Measurements from ENCODE around the gene STRN3.

STRN3 gene

DNA sequence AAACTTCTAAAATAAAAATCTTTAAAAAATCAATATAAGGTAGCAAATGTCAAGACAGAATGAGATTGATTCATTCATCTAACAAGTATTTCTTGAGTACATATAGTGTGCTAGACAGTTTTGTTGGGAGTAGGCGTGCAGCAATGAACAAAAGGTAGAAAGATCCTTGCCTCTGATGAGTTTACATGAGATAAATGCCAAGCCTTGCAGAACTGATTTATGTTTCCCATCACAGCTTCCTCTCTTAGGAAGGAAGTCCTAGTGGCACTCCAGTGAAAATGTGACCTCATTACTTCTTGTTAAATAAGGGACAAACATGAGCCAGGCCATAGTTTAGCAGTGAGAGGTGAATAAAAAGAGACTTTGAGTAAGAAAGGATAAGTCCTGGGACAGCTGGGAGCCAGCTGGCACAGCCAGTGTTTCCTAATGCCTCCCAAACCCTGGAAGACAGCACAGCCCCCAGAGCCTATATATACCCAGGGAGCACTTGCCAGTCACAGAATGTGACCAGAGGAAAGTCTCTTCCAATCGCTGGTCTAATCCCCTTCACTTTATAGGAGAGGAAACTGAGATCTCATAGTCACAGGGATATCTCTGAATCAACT, 156.5 kb downstream of the STRN3 start:
- no peaks in the 10 kb centered on the region for H3F3A ChIP-seq (ENCODE audit: insufficient read depth, low read length)
- TF ChIP-seq EZH2 (IDR thresholded peaks at IDR 0.05; ENCODE audit: borderline replicate concordance, low read length): no peak
- TF ChIP-seq, protein P1, sequence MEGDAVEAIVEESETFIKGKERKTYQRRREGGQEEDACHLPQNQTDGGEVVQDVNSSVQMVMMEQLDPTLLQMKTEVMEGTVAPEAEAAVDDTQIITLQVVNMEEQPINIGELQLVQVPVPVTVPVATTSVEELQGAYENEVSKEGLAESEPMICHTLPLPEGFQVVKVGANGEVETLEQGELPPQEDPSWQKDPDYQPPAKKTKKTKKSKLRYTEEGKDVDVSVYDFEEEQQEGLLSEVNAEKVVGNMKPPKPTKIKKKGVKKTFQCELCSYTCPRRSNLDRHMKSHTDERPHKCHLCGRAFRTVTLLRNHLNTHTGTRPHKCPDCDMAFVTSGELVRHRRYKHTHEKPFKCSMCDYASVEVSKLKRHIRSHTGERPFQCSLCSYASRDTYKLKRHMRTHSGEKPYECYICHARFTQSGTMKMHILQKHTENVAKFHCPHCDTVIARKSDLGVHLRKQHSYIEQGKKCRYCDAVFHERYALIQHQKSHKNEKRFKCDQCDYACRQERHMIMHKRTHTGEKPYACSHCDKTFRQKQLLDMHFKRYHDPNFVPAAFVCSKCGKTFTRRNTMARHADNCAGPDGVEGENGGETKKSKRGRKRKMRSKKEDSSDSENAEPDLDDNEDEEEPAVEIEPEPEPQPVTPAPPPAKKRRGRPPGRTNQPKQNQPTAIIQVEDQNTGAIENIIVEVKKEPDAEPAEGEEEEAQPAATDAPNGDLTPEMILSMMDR (IDR thresholded peaks at IDR 0.05; ENCODE audit: low read length): no peak
- no peak overlapping the region for H3K9ac ChIP-seq (ENCODE audit: low read length)
- no peaks in the 10 kb centered on the region for H3K9me3 ChIP-seq (ENCODE audit: low read length)
- no peak overlapping the region for H3K4me3 ChIP-seq (ENCODE audit: low read depth, low read length, poor library complexity, severe bottlenecking)
- no peaks in the 10 kb centered on the region for H3K79me2 ChIP-seq (ENCODE audit: insufficient read depth, low read length)
- no peaks in the 10 kb centered on the region for H3K27me3 ChIP-seq (ENCODE audit: insufficient read depth, low read length)
- no peak overlapping the region for H3K27ac ChIP-seq (ENCODE audit: low read depth, low read length, poor library complexity, severe bottlenecking)
- H2AFZ ChIP-seq (ENCODE audit: low read length): no peak overlapping the region
- H3K4me2 ChIP-seq (ENCODE audit: low read length): no peak overlapping the region
- no peaks in the 10 kb centered on the region for H4K20me1 ChIP-seq (ENCODE audit: insufficient read depth, low read length)
- H3K4me1 ChIP-seq (ENCODE audit: insufficient read depth, low read length, severe bottlenecking): peaks cover 10% of the 10 kb centered on the region
- H3K9me2 ChIP-seq (ENCODE audit: low read depth, low read length): no peaks in the 10 kb centered on the region
- H3K36me3 ChIP-seq (ENCODE audit: insufficient read depth, low read length): no peaks in the 10 kb centered on the region

DNA sequence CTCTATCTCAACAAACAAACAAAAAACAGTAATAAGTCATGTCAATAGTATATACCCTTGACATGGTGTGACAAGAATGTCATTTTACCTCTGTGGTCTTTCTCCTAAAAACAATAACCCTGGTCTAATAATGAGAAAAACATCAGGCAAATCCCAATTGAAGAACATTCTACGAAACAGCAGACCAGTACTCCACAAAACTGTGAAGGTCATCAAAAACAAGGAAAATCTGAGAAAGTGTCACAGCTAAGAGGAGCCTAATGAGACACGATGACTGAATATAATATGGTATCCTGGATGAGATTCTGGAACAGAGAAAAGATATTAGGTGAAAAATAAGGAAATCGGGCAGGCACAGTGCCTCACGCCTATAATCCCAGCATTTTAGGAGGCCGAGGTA, 157.4 kb downstream of the STRN3 start:
- no peak for TF ChIP-seq EZH2 (IDR thresholded peaks at IDR 0.05; ENCODE audit: borderline replicate concordance, low read length)
- TF ChIP-seq, protein P1 (IDR thresholded peaks at IDR 0.05; ENCODE audit: low read length): no peak
- Histone ChIP-seq H3K4me1 (ENCODE audit: insufficient read depth, low read length, severe bottlenecking) (peaks cover 6% of the 10 kb centered on the region), H4K20me1 (ENCODE audit: insufficient read depth, low read length) (no peaks in the 10 kb centered on the region), H3K4me2 (ENCODE audit: low read length) (no peak overlapping the region), H3K9me2 (ENCODE audit: low read depth, low read length) (no peaks in the 10 kb centered on the region), H3K27me3 (ENCODE audit: insufficient read depth, low read length) (no peaks in the 10 kb centered on the region), H3K9me3 (ENCODE audit: low read length) (no peaks in the 10 kb centered on the region), H3K79me2 (ENCODE audit: insufficient read depth, low read length) (no peaks in the 10 kb centered on the region), H3K27ac (ENCODE audit: low read depth, low read length, poor library complexity, severe bottlenecking) (no peak overlapping the region), H3K9ac (ENCODE audit: low read length) (no peak overlapping the region), H3K4me3 (ENCODE audit: low read depth, low read length, poor library complexity, severe bottlenecking) (no peak overlapping the region), H3F3A (ENCODE audit: insufficient read depth, low read length) (no peaks in the 10 kb centered on the region), H2AFZ (ENCODE audit: low read length) (no peak overlapping the region), H3K36me3 (ENCODE audit: insufficient read depth, low read length) (no peaks in the 10 kb centered on the region)

DNA sequence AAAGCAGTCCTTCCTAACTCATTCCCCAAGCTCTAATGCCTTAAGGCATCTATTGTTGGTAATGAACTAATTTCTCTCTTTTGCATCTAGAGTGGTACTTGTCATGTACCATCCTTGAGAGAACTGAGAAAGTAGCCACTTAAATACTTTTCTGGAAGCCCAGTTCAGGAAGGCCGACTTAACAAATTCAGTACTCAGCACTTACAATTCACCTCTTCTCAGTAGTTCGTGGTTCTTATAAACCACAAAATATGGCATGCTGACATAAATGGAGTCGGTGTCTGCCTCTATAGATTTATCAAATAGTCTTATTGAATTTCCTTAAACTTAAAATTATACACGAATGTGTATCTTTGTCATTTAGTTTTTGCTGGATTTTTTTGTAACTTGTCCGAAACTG, 161.2 kb downstream of the STRN3 start:
- Histone ChIP-seq H3K36me3 (ENCODE audit: insufficient read depth, low read length) (no peaks in the 10 kb centered on the region), H3K4me2 (ENCODE audit: low read length) (no peak overlapping the region), H3F3A (ENCODE audit: insufficient read depth, low read length) (no peaks in the 10 kb centered on the region), H3K4me1 (ENCODE audit: insufficient read depth, low read length, severe bottlenecking) (no peaks in the 10 kb centered on the region), H3K9me3 (ENCODE audit: low read length) (no peaks in the 10 kb centered on the region), H3K4me3 (ENCODE audit: low read depth, low read length, poor library complexity, severe bottlenecking) (no peak overlapping the region), H3K27ac (ENCODE audit: low read depth, low read length, poor library complexity, severe bottlenecking) (no peak overlapping the region), H2AFZ (ENCODE audit: low read length) (no peak overlapping the region), H3K9ac (ENCODE audit: low read length) (no peak overlapping the region), H3K79me2 (ENCODE audit: insufficient read depth, low read length) (no peaks in the 10 kb centered on the region), H3K9me2 (ENCODE audit: low read depth, low read length) (no peaks in the 10 kb centered on the region), H4K20me1 (ENCODE audit: insufficient read depth, low read length) (no peaks in the 10 kb centered on the region), H3K27me3 (ENCODE audit: insufficient read depth, low read length) (no peaks in the 10 kb centered on the region)
- no peak for TF ChIP-seq EZH2 (IDR thresholded peaks at IDR 0.05; ENCODE audit: borderline replicate concordance, low read length)
- TF ChIP-seq, protein P1 (IDR thresholded peaks at IDR 0.05; ENCODE audit: low read length): no peak

Measured in OCI-LY1 (cell line).